T-helper 2 cell treated with Interferon-gamma antibody and Interleukin-4, amounts not matched to agents 5 μg/mL and 100 μg/mL, for 36 hours (primary cell): ENCODE results near the gene TMPRSS11D.

ENCODE experiments used
- DNase-seq: peaks from one replicate; pipeline ENCODE4 v3.0.0; 2021; ENCODE audit warnings: low spot score
- H3K27ac Mint-ChIP-seq: one replicate; pipeline ENCODE4 v1.8.0; 2021; ENCODE audit warnings: mild to moderate bottlenecking, mixed read lengths
- H3K27me3 Mint-ChIP-seq: one replicate; pipeline ENCODE4 v1.8.0; 2021; ENCODE audit warnings: low read depth, mixed read lengths
- H3K36me3 Mint-ChIP-seq: one replicate; pipeline ENCODE4 v1.8.0; 2021; ENCODE audit warnings: low read depth, mixed read lengths
- H3K4me1 Mint-ChIP-seq: one replicate; pipeline ENCODE4 v1.8.0; 2021; ENCODE audit warnings: low read depth, mixed read lengths
- H3K4me3 Mint-ChIP-seq: one replicate; pipeline ENCODE4 v1.8.0; 2022; ENCODE audit warnings: mild to moderate bottlenecking, moderate library complexity, mixed read lengths
- H3K9me3 Mint-ChIP-seq: one replicate; pipeline ENCODE4 v1.8.0; 2021; ENCODE audit warnings: mixed read lengths

The TMPRSS11D gene

GRCh38 chr4:67909905-67910584 lies 26.2 kb upstream of the TMPRSS11D start:
- Mint-ChIP-seq H3K36me3 (no peaks in the 10 kb centered on the region), H3K27ac (no peak overlapping the region), H3K4me1 (no peaks in the 10 kb centered on the region), H3K9me3 (no peaks in the 10 kb centered on the region), H3K27me3 (peaks cover 18% of the 10 kb centered on the region), H3K4me3 (no peak overlapping the region)
- no peak for DNase-seq

GRCh38 chr4:67907650-67908049 lies 23.8 kb upstream of the TMPRSS11D start:
- peaks cover 16% of the 10 kb centered on the region for H3K27me3 Mint-ChIP-seq
- no peaks in the 10 kb centered on the region for H3K36me3 Mint-ChIP-seq
- H3K9me3 Mint-ChIP-seq = no peaks in the 10 kb centered on the region
- DNase-seq = no peak
- H3K4me1 Mint-ChIP-seq = no peaks in the 10 kb centered on the region
- H3K27ac Mint-ChIP-seq = no peak overlapping the region
- no peak overlapping the region for H3K4me3 Mint-ChIP-seq

GRCh38 chr4:67899096-67899495 lies 15.3 kb upstream of the TMPRSS11D start:
- peaks cover 2% of the 10 kb centered on the region for H3K27me3 Mint-ChIP-seq

GRCh38 chr4:67897686-67898085 lies 13.9 kb upstream of the TMPRSS11D start:
- no peak overlapping the region for H3K4me3 Mint-ChIP-seq
- no peaks in the 10 kb centered on the region for H3K4me1 Mint-ChIP-seq
- H3K36me3 Mint-ChIP-seq = no peaks in the 10 kb centered on the region
- no peaks in the 10 kb centered on the region for H3K27me3 Mint-ChIP-seq
- H3K27ac Mint-ChIP-seq = no peak overlapping the region
- peaks cover 4% of the 10 kb centered on the region for H3K9me3 Mint-ChIP-seq
- DNase-seq = no peak

More at GRCh38 chr4:67899096-67899495, 15.3 kb upstream of the TMPRSS11D start:
- Mint-ChIP-seq H3K27ac (no peak overlapping the region), H3K4me1 (no peaks in the 10 kb centered on the region), H3K4me3 (no peak overlapping the region), H3K36me3 (no peaks in the 10 kb centered on the region), H3K9me3 (peaks cover 4% of the 10 kb centered on the region)
- DNase-seq = no peak

- H3K4me3 Mint-ChIP-seq = no peak overlapping the region
- H3K27ac Mint-ChIP-seq = no peak overlapping the region
- no peaks in the 10 kb centered on the region for H3K27me3 Mint-ChIP-seq
- no peak for DNase-seq
- H3K36me3 Mint-ChIP-seq = no peaks in the 10 kb centered on the region
- no peaks in the 10 kb centered on the region for H3K4me1 Mint-ChIP-seq
- peaks cover 4% of the 10 kb centered on the region for H3K9me3 Mint-ChIP-seq
Observed at GRCh38 chr4:67896421-67897065, 12.7 kb upstream of the TMPRSS11D start.

DNA sequence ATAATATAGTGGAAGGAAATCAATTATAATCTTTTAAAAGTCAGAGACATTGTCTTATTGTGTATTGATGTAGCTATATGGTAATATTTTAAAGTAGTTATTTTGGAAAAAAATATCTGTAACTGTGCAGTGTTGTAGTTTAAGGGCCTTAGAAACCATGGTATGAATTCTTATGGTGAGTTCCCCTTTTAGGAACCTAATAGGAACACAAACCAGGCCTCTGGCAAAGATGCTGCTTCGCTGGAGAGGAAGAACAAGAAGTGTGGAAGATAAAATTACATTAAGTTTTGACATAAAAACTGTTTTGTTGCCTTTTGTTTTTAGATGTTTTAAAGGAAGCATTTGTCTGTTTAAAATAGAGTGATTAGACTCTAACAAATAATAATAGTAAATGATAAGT lies 10.9 kb upstream of the TMPRSS11D start:
- peaks cover 4% of the 10 kb centered on the region for H3K9me3 Mint-ChIP-seq
- no peaks in the 10 kb centered on the region for H3K36me3 Mint-ChIP-seq
- no peaks in the 10 kb centered on the region for H3K4me1 Mint-ChIP-seq
- H3K4me3 Mint-ChIP-seq = no peak overlapping the region
- H3K27ac Mint-ChIP-seq = no peak overlapping the region
- H3K27me3 Mint-ChIP-seq = no peaks in the 10 kb centered on the region
- no peak for DNase-seq

DNA sequence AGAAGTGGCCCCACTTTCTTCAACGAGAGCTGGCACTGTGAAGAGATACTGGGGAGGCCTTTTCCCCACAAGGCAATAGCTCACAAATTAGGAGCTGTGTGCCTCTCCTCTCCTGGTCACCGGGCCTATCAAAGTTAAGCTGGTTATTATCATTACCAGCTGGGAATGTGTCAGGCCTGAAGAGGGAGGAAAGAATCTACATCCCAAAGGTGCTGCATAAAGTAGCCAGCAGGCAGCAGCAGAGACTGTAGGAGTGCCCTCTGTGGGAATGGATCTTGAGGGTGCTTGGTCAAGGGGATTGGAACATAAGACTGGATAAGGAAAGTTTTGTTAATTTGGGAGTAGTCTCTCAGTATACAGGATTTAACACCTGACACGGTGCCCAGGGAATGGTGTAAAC lies 9.1 kb upstream of the TMPRSS11D start:
- H3K27ac Mint-ChIP-seq = no peak overlapping the region
- no peaks in the 10 kb centered on the region for H3K36me3 Mint-ChIP-seq
- no peak overlapping the region for H3K4me3 Mint-ChIP-seq
- no peaks in the 10 kb centered on the region for H3K4me1 Mint-ChIP-seq
- H3K9me3 Mint-ChIP-seq = peaks cover 4% of the 10 kb centered on the region
- no peaks in the 10 kb centered on the region for H3K27me3 Mint-ChIP-seq
- no peak for DNase-seq

DNA sequence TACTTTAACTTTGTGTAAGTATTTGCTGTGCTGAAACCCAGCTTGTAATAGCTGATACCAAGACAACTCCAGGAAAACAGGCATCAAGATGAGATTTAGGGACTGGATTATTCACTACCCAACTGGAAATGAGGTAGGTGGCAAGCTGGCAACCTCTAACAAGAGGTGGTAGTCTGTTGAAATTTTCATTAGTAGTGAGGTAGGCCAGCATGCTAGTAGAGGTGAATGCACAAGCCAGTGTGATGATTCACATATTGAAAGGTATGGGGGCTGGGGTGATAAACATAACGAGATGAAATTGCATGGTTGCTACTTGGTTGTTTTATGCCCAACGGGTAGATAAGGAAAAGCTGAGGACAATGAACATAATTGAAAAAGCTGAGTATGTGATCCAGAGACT lies 8.5 kb upstream of the TMPRSS11D start:
- H3K9me3 Mint-ChIP-seq = peaks cover 4% of the 10 kb centered on the region
- no peaks in the 10 kb centered on the region for H3K36me3 Mint-ChIP-seq
- no peaks in the 10 kb centered on the region for H3K27me3 Mint-ChIP-seq
- H3K4me1 Mint-ChIP-seq = no peaks in the 10 kb centered on the region
- no peak for DNase-seq
- no peak overlapping the region for H3K4me3 Mint-ChIP-seq
- H3K27ac Mint-ChIP-seq = no peak overlapping the region

- H3K4me3 Mint-ChIP-seq = no peak overlapping the region
- peaks cover 4% of the 10 kb centered on the region for H3K9me3 Mint-ChIP-seq
Observed at GRCh38 chr4:67891645-67892044, 7.8 kb upstream of the TMPRSS11D start.

DNA sequence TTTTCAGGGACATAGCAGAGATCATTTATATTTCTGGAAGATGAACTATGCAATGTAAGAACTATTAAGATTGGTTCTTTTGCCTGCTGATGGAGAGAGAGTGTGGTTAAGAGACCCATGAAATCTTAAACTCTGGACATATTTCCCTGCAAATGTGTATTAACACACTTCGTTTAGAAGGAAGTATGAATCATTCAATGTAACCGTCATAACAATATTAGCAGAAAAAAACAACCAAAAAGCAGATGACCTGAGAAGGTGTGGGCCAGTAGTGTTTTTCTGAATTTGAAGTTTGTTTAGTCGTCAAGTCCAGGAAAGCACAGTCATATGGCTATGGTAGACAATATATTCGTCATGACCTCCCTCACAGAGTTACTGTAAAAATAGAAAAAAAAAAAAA lies 2.5 kb upstream of the TMPRSS11D start:
- no peak for DNase-seq
- Mint-ChIP-seq H3K36me3 (no peaks in the 10 kb centered on the region), H3K4me3 (no peak overlapping the region), H3K9me3 (no peaks in the 10 kb centered on the region), H3K4me1 (no peaks in the 10 kb centered on the region), H3K27ac (no peak overlapping the region), H3K27me3 (peaks cover 5% of the 10 kb centered on the region)

More at GRCh38 chr4:67891645-67892044, 7.8 kb upstream of the TMPRSS11D start:
- no peaks in the 10 kb centered on the region for H3K27me3 Mint-ChIP-seq
- H3K27ac Mint-ChIP-seq = no peak overlapping the region
- DNase-seq = no peak
- H3K36me3 Mint-ChIP-seq = no peaks in the 10 kb centered on the region
- H3K4me1 Mint-ChIP-seq = no peaks in the 10 kb centered on the region

DNA sequence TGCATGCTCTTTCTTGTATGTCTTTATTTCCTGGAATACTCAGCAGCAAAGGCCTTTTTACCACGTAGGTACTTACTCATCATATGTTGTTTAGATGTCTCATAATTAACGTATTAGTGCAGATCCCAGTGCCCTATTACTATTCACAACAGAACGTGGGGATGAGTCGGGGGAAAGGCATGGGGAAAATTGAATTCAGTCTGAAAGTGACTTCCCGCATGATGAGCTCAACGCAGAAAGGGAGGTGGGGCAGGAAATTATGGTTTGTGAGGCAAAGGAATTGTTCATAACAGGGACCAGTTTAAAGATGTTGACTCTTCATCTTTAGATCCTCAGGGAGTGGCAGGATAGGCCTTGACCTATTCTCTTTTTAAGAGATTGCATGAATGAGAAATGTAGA lies 2.0 kb upstream of the TMPRSS11D start:
- H3K4me3 Mint-ChIP-seq = no peak overlapping the region
- H3K36me3 Mint-ChIP-seq = no peaks in the 10 kb centered on the region
- H3K27ac Mint-ChIP-seq = no peak overlapping the region
- H3K4me1 Mint-ChIP-seq = no peaks in the 10 kb centered on the region
- DNase-seq = no peak
- peaks cover 5% of the 10 kb centered on the region for H3K27me3 Mint-ChIP-seq
- no peaks in the 10 kb centered on the region for H3K9me3 Mint-ChIP-seq

- no peak for DNase-seq
- peaks cover 5% of the 10 kb centered on the region for H3K27me3 Mint-ChIP-seq
- no peaks in the 10 kb centered on the region for H3K36me3 Mint-ChIP-seq
- no peak overlapping the region for H3K4me3 Mint-ChIP-seq
- H3K27ac Mint-ChIP-seq = no peak overlapping the region
- H3K9me3 Mint-ChIP-seq = no peaks in the 10 kb centered on the region
- no peaks in the 10 kb centered on the region for H3K4me1 Mint-ChIP-seq
Observed at GRCh38 chr4:67884701-67885100, 899 bp upstream of the TMPRSS11D start.

GRCh38 chr4:67883458-67883857 lies 344 bp downstream of the TMPRSS11D start:
- Mint-ChIP-seq H3K36me3 (no peaks in the 10 kb centered on the region), H3K27me3 (peaks cover 5% of the 10 kb centered on the region), H3K27ac (no peak overlapping the region), H3K4me1 (no peaks in the 10 kb centered on the region), H3K9me3 (no peaks in the 10 kb centered on the region), H3K4me3 (no peak overlapping the region)
- no peak for DNase-seq

DNA sequence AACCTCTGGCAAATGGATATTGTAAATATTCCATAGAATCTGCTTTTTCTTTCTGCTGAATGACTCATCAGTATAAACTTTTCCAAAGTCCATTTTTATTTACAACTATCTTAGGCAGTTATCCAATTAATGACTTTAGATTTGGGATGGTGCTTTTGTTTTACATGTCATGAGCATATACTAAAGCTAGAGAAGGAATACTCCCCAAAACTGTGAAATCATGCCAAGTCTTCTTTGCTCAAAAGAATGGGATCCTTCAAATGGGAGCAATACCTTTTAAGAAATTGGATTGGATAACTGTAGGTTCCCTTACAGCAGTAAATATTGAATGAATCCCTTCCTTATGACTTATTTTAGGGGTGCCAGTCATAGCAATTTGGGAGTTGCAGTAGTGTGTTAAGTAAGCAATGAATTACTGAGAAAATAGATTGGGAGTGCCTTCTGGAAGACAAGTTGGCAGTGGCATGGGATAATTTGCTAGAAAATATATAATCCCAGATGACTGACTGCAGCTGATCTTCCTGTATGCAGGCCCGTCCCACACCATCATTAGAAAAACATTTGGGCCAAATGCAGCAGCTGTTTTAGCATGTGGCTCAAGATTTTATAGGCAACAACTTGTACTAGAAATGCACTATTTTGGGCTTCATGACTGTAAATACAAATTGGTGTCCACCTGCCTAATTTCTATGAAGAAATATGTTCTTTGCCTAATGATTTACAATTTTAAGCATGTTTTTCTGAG lies 2.8 kb downstream of the TMPRSS11D start:
- H3K9me3 Mint-ChIP-seq = no peaks in the 10 kb centered on the region
- peaks cover 8% of the 10 kb centered on the region for H3K27me3 Mint-ChIP-seq
- H3K4me1 Mint-ChIP-seq = no peaks in the 10 kb centered on the region
- no peaks in the 10 kb centered on the region for H3K36me3 Mint-ChIP-seq
- no peak overlapping the region for H3K4me3 Mint-ChIP-seq
- no peak overlapping the region for H3K27ac Mint-ChIP-seq
- DNase-seq = no peak
